ENCODE data around the gene SLC4A5.

GRCh38 chr2:74317701-74318100, 25.5 kb downstream of the SLC4A5 start:
- TF ChIP-seq POLR2A (IDR thresholded peaks at IDR 0.05): no peak
- TF ChIP-seq, protein P1, sequence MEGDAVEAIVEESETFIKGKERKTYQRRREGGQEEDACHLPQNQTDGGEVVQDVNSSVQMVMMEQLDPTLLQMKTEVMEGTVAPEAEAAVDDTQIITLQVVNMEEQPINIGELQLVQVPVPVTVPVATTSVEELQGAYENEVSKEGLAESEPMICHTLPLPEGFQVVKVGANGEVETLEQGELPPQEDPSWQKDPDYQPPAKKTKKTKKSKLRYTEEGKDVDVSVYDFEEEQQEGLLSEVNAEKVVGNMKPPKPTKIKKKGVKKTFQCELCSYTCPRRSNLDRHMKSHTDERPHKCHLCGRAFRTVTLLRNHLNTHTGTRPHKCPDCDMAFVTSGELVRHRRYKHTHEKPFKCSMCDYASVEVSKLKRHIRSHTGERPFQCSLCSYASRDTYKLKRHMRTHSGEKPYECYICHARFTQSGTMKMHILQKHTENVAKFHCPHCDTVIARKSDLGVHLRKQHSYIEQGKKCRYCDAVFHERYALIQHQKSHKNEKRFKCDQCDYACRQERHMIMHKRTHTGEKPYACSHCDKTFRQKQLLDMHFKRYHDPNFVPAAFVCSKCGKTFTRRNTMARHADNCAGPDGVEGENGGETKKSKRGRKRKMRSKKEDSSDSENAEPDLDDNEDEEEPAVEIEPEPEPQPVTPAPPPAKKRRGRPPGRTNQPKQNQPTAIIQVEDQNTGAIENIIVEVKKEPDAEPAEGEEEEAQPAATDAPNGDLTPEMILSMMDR (IDR thresholded peaks at IDR 0.05): no peak

Data from esophagus squamous epithelium (tissue), 4 donors.